ENCODE data around the gene TRIM54. TPM values are rescaled to one million over a fixed set of nuclear protein-coding genes. Genes with fewer than 3 reads are reported as not detected.

Gene TRIM54
- total and polyA plus RNA-seq, 9 of the 15 experiments (the other 6 are each of a cell fraction or from before 2014, with no cell fraction given), result not detected

DNA sequence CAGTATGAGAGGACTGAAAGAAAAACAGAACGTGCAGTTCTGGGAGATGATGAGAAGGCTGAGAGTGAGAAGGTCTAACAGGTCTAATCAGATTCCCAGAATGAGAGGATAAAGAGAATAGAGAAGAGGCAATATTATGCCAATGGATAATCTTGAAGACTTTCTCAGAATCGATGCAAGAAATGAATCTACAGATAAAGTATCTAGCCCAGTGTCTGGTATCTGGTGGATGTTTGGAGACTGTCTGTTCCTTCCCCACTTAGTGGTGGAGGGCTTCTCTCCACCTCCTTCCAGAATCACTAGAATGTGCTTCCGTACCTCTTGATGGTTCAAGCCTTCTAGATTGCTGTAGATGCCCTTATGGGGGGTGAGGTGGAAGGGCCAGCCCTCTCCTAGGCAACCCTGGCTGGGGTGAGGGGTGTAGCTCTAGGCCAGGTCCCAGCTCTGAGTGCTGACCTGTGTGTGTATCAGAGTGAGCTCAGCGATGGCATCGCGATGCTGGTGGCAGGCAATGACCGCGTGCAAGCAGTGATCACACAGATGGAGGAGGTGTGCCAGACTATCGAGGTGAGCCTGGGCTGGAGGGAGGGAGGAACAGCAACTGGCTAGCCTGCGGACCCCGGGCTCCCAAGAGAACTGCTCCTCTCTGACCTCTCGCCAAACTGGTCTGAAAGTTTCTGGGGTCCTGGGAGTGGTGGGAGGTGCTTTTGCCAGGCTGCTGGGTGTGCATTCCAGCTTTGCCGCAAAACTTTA, 22.4 kb downstream of the TRIM54 start (continued):
- TF ChIP-seq, protein P1, sequence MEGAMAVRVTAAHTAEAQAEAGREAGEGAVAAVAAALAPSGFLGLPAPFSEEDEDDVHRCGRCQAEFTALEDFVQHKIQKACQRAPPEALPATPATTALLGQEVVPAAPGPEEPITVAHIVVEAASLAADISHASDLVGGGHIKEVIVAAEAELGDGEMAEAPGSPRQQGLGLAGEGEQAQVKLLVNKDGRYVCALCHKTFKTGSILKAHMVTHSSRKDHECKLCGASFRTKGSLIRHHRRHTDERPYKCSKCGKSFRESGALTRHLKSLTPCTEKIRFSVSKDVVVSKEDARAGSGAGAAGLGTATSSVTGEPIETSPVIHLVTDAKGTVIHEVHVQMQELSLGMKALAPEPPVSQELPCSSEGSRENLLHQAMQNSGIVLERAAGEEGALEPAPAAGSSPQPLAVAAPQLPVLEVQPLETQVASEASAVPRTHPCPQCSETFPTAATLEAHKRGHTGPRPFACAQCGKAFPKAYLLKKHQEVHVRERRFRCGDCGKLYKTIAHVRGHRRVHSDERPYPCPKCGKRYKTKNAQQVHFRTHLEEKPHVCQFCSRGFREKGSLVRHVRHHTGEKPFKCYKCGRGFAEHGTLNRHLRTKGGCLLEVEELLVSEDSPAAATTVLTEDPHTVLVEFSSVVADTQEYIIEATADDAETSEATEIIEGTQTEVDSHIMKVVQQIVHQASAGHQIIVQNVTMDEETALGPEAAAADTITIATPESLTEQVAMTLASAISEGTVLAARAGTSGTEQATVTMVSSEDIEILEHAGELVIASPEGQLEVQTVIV (CRISPR knock-in tag; IDR thresholded peaks at IDR 0.05; ENCODE audit: borderline replicate concordance), result no peak
- TF ChIP-seq RFX7 (CRISPR knock-in tag; IDR thresholded peaks at IDR 0.05) (no peak), CBX2 (IDR thresholded peaks at IDR 0.05; ENCODE audit: insufficient read depth, low read length, poor library complexity, severe bottlenecking) (no peak), MYC (IDR thresholded peaks at IDR 0.05; ENCODE audit: low read depth, low read length) (no peak), MYC (CRISPR knock-in tag; IDR thresholded peaks at IDR 0.05; ENCODE audit: borderline replicate concordance, low read depth) (no peak)
- TF ChIP-seq, protein P2, sequence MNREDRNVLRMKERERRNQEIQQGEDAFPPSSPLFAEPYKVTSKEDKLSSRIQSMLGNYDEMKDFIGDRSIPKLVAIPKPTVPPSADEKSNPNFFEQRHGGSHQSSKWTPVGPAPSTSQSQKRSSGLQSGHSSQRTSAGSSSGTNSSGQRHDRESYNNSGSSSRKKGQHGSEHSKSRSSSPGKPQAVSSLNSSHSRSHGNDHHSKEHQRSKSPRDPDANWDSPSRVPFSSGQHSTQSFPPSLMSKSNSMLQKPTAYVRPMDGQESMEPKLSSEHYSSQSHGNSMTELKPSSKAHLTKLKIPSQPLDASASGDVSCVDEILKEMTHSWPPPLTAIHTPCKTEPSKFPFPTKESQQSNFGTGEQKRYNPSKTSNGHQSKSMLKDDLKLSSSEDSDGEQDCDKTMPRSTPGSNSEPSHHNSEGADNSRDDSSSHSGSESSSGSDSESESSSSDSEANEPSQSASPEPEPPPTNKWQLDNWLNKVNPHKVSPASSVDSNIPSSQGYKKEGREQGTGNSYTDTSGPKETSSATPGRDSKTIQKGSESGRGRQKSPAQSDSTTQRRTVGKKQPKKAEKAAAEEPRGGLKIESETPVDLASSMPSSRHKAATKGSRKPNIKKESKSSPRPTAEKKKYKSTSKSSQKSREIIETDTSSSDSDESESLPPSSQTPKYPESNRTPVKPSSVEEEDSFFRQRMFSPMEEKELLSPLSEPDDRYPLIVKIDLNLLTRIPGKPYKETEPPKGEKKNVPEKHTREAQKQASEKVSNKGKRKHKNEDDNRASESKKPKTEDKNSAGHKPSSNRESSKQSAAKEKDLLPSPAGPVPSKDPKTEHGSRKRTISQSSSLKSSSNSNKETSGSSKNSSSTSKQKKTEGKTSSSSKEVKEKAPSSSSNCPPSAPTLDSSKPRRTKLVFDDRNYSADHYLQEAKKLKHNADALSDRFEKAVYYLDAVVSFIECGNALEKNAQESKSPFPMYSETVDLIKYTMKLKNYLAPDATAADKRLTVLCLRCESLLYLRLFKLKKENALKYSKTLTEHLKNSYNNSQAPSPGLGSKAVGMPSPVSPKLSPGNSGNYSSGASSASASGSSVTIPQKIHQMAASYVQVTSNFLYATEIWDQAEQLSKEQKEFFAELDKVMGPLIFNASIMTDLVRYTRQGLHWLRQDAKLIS (CRISPR knock-in tag; IDR thresholded peaks at IDR 0.05), result no peak
